Stimulated activated CD4-positive, alpha-beta T cell treated with anti-CD3 and anti-CD28 coated beads, Interleukin-1b, Interleukin-23, amount 100 ng/mL, for 24 hours (primary cell): ENCODE data around the gene PXT1.

Experiments
- DNase-seq, 4 experiments: peaks; one replicate each; pipeline ENCODE4 v3.0.0-alpha.2; 2020; ENCODE audit warnings: low read depth in 4 of 4, low spot score in 1 of 4

Gene PXT1

GRCh38 chr6:36392621-36393020 is 50.0 kb downstream of the PXT1 start:
- no peak for DNase-seq

- no peak for DNase-seq
Measured at GRCh38 chr6:36389353-36389752, 53.3 kb downstream of the PXT1 start.

GRCh38 chr6:36387440-36388303 is 55.0 kb downstream of the PXT1 start, which contains the start of gene ETV7:
Gene ETV7 (minus strand): TSS chr6:36387669. CDS start chr6:36387541, 128 bp downstream.
- peak in 2 of 4 experiments; percentile 15 to 28 for DNase-seq

DNA sequence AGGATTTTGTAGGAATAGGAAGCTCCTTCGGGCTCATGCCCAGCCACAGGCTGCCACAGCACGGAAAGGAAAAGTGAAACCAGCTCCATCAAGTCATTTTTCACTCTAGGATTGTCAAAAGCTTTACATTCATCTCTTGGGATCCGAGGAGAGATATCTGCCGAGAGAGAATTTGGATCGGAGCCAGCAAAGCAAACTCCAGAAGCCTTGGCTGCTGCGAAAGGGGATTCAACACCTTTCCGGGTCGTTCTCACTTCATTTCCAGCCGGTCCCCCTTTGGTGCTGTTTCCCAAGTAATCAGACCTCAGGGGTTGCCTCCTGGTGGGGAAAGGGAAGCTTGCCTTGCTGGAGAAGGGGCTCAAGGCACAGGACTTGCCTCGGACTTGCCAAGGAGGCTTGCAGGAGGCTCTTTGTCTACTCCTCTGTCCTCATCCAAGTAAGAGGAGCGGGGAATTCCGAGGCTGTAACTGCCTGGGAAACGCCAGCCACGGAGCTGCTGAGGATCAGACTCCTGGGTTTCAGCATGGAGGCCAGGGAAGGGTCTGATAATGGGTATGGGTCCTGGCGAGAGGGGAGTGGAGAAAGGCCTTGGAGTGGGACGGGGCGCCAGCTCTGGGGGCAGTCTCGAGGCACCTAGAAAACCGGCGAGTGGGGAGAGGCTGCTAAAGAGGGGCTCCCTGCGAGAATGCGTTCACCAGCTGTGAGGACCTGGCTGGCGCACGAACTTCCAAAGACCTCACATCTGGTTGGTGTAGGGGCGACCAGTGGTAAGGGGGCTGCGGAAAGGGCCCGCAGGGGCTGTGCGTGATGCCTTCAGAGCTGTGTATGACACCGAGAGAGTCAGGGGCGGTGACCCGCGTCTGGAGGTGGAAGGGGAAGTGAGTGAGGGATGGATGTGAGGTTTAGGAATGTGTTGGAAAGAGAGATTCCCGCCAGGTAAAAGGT is 55.9 kb downstream of the PXT1 start:
- no peak for DNase-seq

DNA sequence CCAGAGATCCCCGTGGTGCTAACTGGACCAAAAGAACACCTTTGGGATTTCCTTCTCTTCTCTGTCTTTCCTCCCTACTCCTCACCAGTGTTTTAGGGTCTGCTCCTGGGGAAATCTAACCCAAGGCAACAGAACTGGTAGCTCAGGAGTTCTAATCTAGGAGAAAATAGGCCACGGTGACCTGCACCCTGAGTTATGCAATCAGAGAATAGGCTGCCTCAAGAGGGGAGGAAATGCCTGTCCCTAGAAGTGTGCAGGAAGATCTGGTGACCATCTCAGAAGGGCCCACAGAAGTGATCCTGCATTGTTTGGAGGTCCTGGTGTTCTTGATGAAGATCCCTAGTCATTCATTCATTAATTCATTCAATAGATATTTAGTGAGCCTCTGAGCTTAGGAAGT is 58.6 kb downstream of the PXT1 start:
- DNase-seq, result no peak

- DNase-seq, result no peak
Measured at GRCh38 chr6:36383606-36384005, 59.0 kb downstream of the PXT1 start.

- no peak for DNase-seq
Measured at GRCh38 chr6:36382976-36383375, 59.7 kb downstream of the PXT1 start.

- no peak for DNase-seq
Measured at GRCh38 chr6:36381502-36382389, 60.9 kb downstream of the PXT1 start.

DNA sequence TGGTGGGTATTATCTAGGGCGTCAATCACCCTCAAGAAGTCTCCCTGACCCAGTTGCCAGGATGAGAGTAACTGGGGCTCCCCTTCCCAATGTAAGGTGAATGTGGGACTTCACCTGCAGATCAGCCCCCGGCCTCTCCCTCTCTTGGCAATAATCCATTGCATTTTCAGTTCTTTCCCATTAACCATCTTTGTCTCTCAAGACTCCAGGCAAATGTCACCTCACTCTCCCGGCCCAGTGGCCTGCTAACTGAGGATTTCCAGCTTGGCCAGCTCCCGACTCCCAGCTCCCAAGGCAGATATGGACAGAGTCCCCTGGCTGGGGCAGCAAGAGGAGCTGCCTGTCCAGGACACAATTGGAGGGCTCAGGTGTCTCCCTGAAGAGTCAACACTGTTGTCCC is 62.5 kb downstream of the PXT1 start:
- no peak for DNase-seq

DNA sequence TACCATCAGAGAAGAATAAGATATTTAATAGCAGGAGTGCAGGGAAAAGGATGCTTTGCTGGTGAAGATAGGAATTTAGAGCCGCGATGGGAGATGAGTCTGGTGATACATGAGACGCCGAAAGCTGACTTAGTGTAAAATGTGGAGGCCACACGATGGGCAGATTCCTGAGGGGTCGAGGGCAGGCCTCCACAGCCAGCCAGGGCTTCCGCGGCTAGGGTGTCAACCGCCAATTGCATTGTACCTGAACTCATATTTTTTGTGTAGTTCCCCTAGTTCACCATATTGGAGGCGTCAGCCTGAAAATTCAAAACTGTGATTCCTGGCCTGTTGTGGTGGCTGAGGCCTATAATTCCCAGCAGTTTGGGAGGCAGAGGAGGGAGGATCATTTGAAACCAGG is 63.7 kb downstream of the PXT1 start:
- no peak for DNase-seq

GRCh38 chr6:36378243-36378920 is 64.3 kb downstream of the PXT1 start:
- DNase-seq, result no peak

DNA sequence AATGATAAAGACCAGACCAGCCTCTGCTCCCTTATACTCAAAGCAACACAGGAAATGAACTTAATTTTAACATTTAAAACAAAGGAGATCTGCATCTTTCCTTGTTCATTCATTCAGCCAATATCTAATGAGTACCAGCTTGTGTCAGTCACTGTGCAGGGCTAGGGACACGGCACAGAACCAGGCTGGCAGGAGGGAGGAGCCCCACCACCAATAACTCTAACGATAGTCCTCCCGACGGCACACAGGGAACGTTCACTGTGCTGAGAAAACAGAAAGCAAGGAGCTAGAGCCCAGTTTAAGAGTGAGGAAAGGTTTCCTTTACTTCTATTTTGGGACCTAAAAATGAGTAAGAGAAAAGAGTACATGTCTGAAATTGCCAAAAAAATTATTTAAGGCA is 65.1 kb downstream of the PXT1 start:
- no peak for DNase-seq

DNA sequence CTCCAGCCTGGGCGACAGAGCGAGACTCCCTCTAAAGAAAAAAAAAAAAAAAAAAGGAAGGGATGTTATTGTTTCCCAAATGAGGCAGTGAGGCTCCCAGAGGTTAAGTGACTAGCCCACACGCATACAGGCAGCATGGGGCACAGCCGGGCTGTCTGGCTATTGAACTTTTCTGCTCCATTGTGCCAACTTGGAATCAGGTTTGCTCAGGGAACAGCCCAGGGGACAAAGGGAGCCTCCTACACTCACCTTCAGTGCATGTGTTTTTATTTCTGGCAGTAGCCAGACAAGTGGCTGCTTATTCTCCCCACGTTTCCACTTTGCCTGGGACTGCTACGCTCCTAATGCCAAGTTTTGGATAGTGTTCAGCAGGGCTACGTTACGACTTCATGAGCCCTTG is 65.9 kb downstream of the PXT1 start:
- DNase-seq, result no peak

DNA sequence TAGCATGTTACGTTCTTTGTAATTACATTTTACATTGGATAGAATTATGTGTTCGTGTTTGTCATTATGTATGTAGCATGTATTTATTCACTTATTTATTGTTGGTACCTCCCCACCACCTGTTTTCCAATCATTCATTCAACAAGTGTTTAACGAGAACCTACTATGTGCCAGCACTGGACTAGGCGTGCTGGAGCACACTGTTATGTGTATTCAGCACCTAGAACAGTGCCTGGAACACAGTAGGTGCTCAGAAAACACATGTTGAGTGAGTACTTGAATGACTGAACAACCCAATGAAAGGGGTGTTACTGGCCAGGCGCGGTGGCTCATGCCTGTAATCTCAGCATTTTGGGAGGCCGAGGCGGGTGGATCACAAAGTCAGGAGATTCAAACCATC is 66.5 kb downstream of the PXT1 start:
- DNase-seq, result no peak

DNA sequence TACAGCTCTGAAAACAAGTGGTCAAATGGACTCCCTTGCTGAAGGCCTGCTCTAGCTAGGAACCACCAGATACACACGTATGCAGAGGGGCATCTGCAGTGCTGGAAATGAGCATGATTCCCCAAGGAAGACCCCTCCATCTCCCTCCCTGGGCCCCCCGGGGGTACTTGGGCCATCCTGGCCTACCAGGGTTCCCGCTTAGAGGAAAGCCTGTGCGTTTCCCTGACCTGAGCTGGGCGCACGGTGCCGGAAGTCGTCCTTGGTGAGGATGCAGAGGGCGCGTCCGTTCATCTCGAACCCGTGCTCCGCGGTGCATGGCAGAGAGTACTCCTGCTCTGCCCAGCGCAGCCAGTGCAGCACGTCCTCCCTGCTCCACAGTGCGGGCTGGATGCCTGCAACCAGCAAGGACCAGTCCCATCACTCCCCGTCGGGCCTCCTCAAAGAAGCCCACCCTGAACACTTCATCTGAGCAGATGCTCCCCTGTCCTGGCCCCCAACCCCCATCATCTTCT is 67.0 kb downstream of the PXT1 start:
- no peak for DNase-seq

GRCh38 chr6:36374972-36375371 is 67.7 kb downstream of the PXT1 start:
- no peak for DNase-seq

DNA sequence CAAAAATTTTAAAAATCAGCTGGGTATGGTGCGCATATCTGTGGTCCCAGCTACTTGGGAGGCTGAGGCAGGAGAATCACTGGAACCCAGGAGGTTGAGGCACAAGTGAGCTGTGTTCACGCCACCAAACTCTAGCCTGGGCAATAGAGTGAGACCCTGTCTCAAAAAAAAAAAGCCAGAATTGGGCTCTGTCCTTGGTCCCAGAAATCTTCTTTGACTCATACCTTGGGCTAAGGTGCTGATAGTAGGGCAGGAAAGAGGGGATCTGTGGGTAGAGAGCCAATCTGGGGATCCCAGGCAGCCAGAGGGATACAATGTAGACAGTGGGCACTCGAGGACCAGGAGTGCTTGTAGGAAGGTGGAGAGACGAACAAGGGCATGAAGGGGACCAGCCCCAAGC is 68.5 kb downstream of the PXT1 start:
- no peak for DNase-seq

DNA sequence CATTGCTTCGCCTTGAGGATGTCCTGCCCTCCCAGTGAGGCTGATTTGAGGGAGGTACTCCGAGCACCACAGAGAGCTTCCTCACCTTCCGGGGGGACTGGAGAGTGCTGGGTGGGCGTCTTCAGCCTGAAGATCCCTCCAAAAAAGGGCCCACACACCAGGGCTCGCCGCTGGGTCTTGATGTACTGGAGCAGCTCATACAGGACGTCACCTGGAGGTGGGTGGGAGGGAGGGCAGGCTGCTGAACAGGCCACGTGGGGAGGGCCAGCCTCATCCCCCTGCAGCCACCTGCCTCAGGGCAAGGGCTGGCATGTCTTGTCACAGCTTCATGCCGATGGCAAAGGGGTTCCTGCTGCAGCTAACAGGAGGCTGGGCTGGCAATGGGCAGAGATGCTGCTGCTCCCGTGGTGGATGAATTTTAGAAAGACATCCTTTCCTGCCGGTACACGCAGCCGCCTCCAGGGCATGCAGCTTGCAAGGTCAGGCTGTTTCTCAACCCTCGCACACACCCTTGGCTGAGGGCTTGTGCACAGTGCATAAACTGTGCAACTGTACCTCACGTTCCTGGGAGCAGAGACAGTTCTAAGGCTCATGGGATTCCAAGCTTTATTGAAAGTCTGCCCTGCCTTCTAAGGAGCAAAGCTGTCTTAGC is 69.2 kb downstream of the PXT1 start:
- DNase-seq, result no peak

- no peak for DNase-seq
Measured at GRCh38 chr6:36372088-36372487, 70.6 kb downstream of the PXT1 start.

- DNase-seq, result no peak
Measured at GRCh38 chr6:36371211-36371610, 71.4 kb downstream of the PXT1 start.
